GM10847 (cell line): ENCODE results near the gene SCARF2.

Source experiments
- POLR2A ChIP-seq: IDR thresholded peaks from 2 replicates; pipeline ENCODE4 v1.6.1; 2011; ENCODE audit not compliant: insufficient read length; ENCODE audit errors: extremely low read depth

The SCARF2 gene

GRCh38 chr22:20444325-20444724 lies 6.7 kb upstream of the SCARF2 start:
- TF ChIP-seq POLR2A, result no peak

- no peak for TF ChIP-seq POLR2A
Observed at GRCh38 chr22:20442485-20443284, 5.1 kb upstream of the SCARF2 start.

GRCh38 chr22:20441631-20442484 lies 4.2 kb upstream of the SCARF2 start:
- TF ChIP-seq POLR2A, result no peak

GRCh38 chr22:20440637-20441591 lies 3.3 kb upstream of the SCARF2 start:
- no peak for TF ChIP-seq POLR2A

- no peak for TF ChIP-seq POLR2A
Observed at GRCh38 chr22:20439928-20440575, 2.4 kb upstream of the SCARF2 start.

- TF ChIP-seq POLR2A, result no peak
Observed at GRCh38 chr22:20439556-20439927, 1.9 kb upstream of the SCARF2 start.

- TF ChIP-seq POLR2A, result no peak
Observed at GRCh38 chr22:20438678-20439492, 1.3 kb upstream of the SCARF2 start.

GRCh38 chr22:20438427-20438677 lies 727 bp upstream of the SCARF2 start:
- no peak for TF ChIP-seq POLR2A

- TF ChIP-seq POLR2A, result no peak
Observed at GRCh38 chr22:20436768-20437612, 635 bp downstream of the SCARF2 start.

GRCh38 chr22:20436307-20436767 lies 1.3 kb downstream of the SCARF2 start:
- TF ChIP-seq POLR2A, result no peak

GRCh38 chr22:20435436-20436306 lies 2.0 kb downstream of the SCARF2 start:
- no peak for TF ChIP-seq POLR2A

GRCh38 chr22:20434773-20435172 lies 2.9 kb downstream of the SCARF2 start:
- no peak for TF ChIP-seq POLR2A
